GM23338 (cell line): ENCODE measurements around the gene TMEM138. TPM values are rescaled to one million over a fixed set of nuclear protein-coding genes. Genes with fewer than 3 reads are reported as not detected.
A peak's percentile ranks its signal among the peaks of the same experiment; 100 is the strongest.

Experiments
- ATAC-seq: fragments of 200-7000 bp; cut with Tn5 transposase; 3 replicates; pipeline ENCODE4 v1.9.1; 2020
- DNase-seq: peaks from one replicate; pipeline ENCODE4 v3.0.0-alpha.2; 2015; ENCODE audit warnings: low spot score
- H2AFZ ChIP-seq: fragments of 200-600 bp; sonication (generic); 2 replicates; pipeline ENCODE4 v1.8.0; 2016; ENCODE audit warnings: antibody characterized with exemption, mild to moderate bottlenecking, moderate library complexity
- H3F3A ChIP-seq: fragments of 200-600 bp; sonication (generic); replicated peaks from 2 replicates; pipeline ENCODE4 v1.8.0; 2017; ENCODE audit warnings: antibody characterized with exemption, mixed run types, low read depth
- H3K27ac ChIP-seq: fragments of 200-600 bp; sonication (generic); 2 replicates; pipeline ENCODE4 v1.6.1; 2016; ENCODE audit warnings: low read depth
- H3K27me3 ChIP-seq: fragments of 200-600 bp; sonication (generic); 2 replicates; pipeline ENCODE4 v1.8.0; 2016; ENCODE audit warnings: mild to moderate bottlenecking, mixed run types, moderate library complexity; ENCODE audit not compliant: insufficient read depth
- H3K36me3 ChIP-seq: fragments of 200-600 bp; sonication (generic); 2 replicates; pipeline ENCODE4 v1.8.0; 2016; ENCODE audit warnings: mild to moderate bottlenecking; ENCODE audit not compliant: insufficient read depth
- H3K4me1 ChIP-seq: fragments of 200-600 bp; sonication (generic); 2 replicates; pipeline ENCODE4 v1.8.0; 2016; ENCODE audit warnings: mild to moderate bottlenecking, moderate library complexity; ENCODE audit not compliant: insufficient read depth
- H3K4me2 ChIP-seq: fragments of 200-600 bp; sonication (generic); 2 replicates; pipeline ENCODE4 v1.7.1; 2017; ENCODE audit warnings: mixed run types
- H3K4me3 ChIP-seq: fragments of 200-600 bp; sonication (generic); 2 replicates; pipeline ENCODE4 v1.6.1; 2016; ENCODE audit warnings: mixed run types
- H3K79me2 ChIP-seq: fragments of 200-600 bp; sonication (generic); replicated peaks from 2 replicates; pipeline ENCODE4 v1.8.0; 2017; ENCODE audit warnings: mild to moderate bottlenecking; ENCODE audit not compliant: insufficient read depth
- H3K9me2 ChIP-seq: fragments of 200-600 bp; sonication (generic); 2 replicates; pipeline ENCODE4 v1.8.0; 2017; ENCODE audit not compliant: insufficient read depth
- H4K20me1 ChIP-seq: fragments of 200-600 bp; sonication (generic); replicated peaks from 2 replicates; pipeline ENCODE4 v1.8.0; 2017; ENCODE audit warnings: mild to moderate bottlenecking; ENCODE audit not compliant: insufficient read depth
- H3K27ac Mint-ChIP-seq: 2 replicates; pipeline ENCODE4 v1.8.0; 2020; ENCODE audit warnings: inconsistent platforms, mild to moderate bottlenecking, moderate library complexity, mixed read lengths
- H3K27me3 Mint-ChIP-seq: 3 replicates; pipeline ENCODE4 v1.8.0; 2022; ENCODE audit warnings: low read depth, mild to moderate bottlenecking, moderate library complexity, mixed read lengths, inconsistent platforms; ENCODE audit not compliant: insufficient read depth, poor library complexity
- H3K36me3 Mint-ChIP-seq: 3 replicates; pipeline ENCODE4 v1.8.0; 2021; ENCODE audit warnings: low read depth, mild to moderate bottlenecking, inconsistent platforms, moderate library complexity, mixed read lengths
- H3K4me1 Mint-ChIP-seq: 3 replicates; pipeline ENCODE4 v1.8.0; 2020; ENCODE audit warnings: mild to moderate bottlenecking, inconsistent platforms, mixed read lengths
- H3K4me3 Mint-ChIP-seq: 3 replicates; pipeline ENCODE4 v1.8.0; 2021; ENCODE audit warnings: moderate library complexity, mild to moderate bottlenecking, inconsistent platforms, mixed read lengths
- H3K9me3 Mint-ChIP-seq: 3 replicates; pipeline ENCODE4 v1.8.0; 2020; ENCODE audit warnings: moderate library complexity, mild to moderate bottlenecking, inconsistent platforms, mixed read lengths
- CREB1 ChIP-seq: fragments of 250-450 bp; sonication (Bioruptor Pico); IDR thresholded peaks from 2 replicates; pipeline ENCODE4 v1.5.0; 2020; ENCODE audit warnings: low read depth, mild to moderate bottlenecking, moderate library complexity
- CTCF ChIP-seq, 2 experiments: fragments of 200-600 bp in 1 of 2; sonication (generic) in 1 of 2; conservative IDR thresholded peaks; 2 replicates each; pipeline versions ENCODE4 v1.5.1 to v1.6.1; 2016 to 2017; ENCODE audit warnings: antibody characterized with exemption in 2 of 2, low read depth in 2 of 2, mild to moderate bottlenecking in 2 of 2, moderate library complexity in 1 of 2
- ETS1 ChIP-seq: IDR thresholded peaks from 2 replicates; pipeline ENCODE4 v1.6.1; 2016; ENCODE audit warnings: antibody characterized with exemption
- EZH2 ChIP-seq: fragments of 200-600 bp; sonication (generic); IDR thresholded peaks from one replicate; pipeline ENCODE4 v1.8.0; 2017; ENCODE audit warnings: antibody characterized with exemption, mild to moderate bottlenecking, low read depth; ENCODE audit not compliant: unreplicated experiment
- EZH2phosphoT487 ChIP-seq: fragments of 200-600 bp; sonication (generic); IDR thresholded peaks from one replicate; pipeline ENCODE4 v1.8.1; 2018; ENCODE audit warnings: antibody characterized with exemption; ENCODE audit not compliant: unreplicated experiment
- JUNB ChIP-seq: IDR thresholded peaks from one replicate; pipeline ENCODE4 v1.6.1; 2016; ENCODE audit warnings: antibody characterized with exemption; ENCODE audit not compliant: unreplicated experiment
- NANOG ChIP-seq: IDR thresholded peaks from 2 replicates; pipeline ENCODE4 v1.6.1; 2016; ENCODE audit warnings: antibody characterized with exemption, borderline replicate concordance
- POLR2AphosphoS5 ChIP-seq: IDR thresholded peaks from 2 replicates; pipeline ENCODE4 v1.6.1; 2016; ENCODE audit warnings: antibody characterized with exemption, low read depth
- REST ChIP-seq: IDR thresholded peaks from one replicate; pipeline ENCODE4 v1.6.1; 2018; ENCODE audit warnings: antibody characterized with exemption; ENCODE audit not compliant: unreplicated experiment
- STAT1 ChIP-seq: IDR thresholded peaks from one replicate; pipeline ENCODE4 v1.6.1; 2016; ENCODE audit warnings: antibody characterized with exemption; ENCODE audit not compliant: unreplicated experiment
- ZNF114 ChIP-seq: fragments of 250-450 bp; sonication (Bioruptor Pico); IDR thresholded peaks from 2 replicates; pipeline ENCODE4 v1.5.0; 2020; ENCODE audit warnings: mild to moderate bottlenecking, moderate library complexity
- ZNF331 ChIP-seq: fragments of 250-450 bp; sonication (Bioruptor Pico); IDR thresholded peaks from 2 replicates; pipeline ENCODE4 v1.5.0; 2020; ENCODE audit warnings: low read depth, mild to moderate bottlenecking, moderate library complexity
- ZNF462 ChIP-seq: fragments of 250-450 bp; sonication (Bioruptor Pico); IDR thresholded peaks from 2 replicates; pipeline ENCODE4 v1.5.0; 2020; ENCODE audit warnings: mild to moderate bottlenecking, moderate library complexity
- polyA plus RNA-seq: library from polyadenylated mRNA; unstranded; fragments of >200 nt; fragmentation: Nextera tagmentation; extraction: Ambion mirVana; gene quantifications from 2 replicates; pipeline ENCODE4 v1.2.1, GENCODE V29; 2016
- total RNA-seq: library from RNA; depleted of rRNA; stranded (reverse); fragments of >200 nt; shearing (Covaris generic); gene quantifications from 2 replicates; pipeline ENCODE4 v1.2.3, GENCODE V29; 2014

The TMEM138 gene
- total and polyA plus RNA-seq, 2 experiments from 2014 or later: 30.2 to 32.1 TPM

GRCh38 chr11:61372659-61373420, 10.7 kb downstream of the TMEM138 start:
- ATAC-seq (no peak), DNase-seq (peak; percentile 11)
- Mint-ChIP-seq H3K36me3 (peaks cover 91% of the 10 kb centered on the region), H3K4me3 (no peak overlapping the region), H3K27me3 (peaks cover 5% of the 10 kb centered on the region), H3K9me3 (peaks cover 48% of the 10 kb centered on the region), H3K4me1 (no peaks in the 10 kb centered on the region), H3K27ac (no peak overlapping the region)
- H3K27me3 ChIP-seq: no peaks in the 10 kb centered on the region
- H3K79me2 ChIP-seq: no peaks in the 10 kb centered on the region
- H3K27ac ChIP-seq: no peak overlapping the region
- no peak overlapping the region for H3K4me3 ChIP-seq
- H3K4me2 ChIP-seq: no peak overlapping the region
- no peaks in the 10 kb centered on the region for H3K4me1 ChIP-seq
- peaks cover 38% of the 10 kb centered on the region for H3K36me3 ChIP-seq
- H3F3A ChIP-seq: 0 out of 2 replicates have a peak, but pooled peaks cover 3% of the 10 kb centered on the region
- peaks cover under 1% of the 10 kb centered on the region; the same call in 1 of the 2 replicates for H4K20me1 ChIP-seq
- 0 out of 2 replicates have a peak, but pooled peaks cover 3% of the 10 kb centered on the region for H3K9me2 ChIP-seq
- TF ChIP-seq EZH2phosphoT487 (no peak), CREB1 (CRISPR knock-in tag) (no peak), ZNF331 (no peak), ZNF114 (CRISPR knock-in tag) (no peak), JUNB (no peak), ETS1 (no peak), STAT1 (no peak), REST (no peak), NANOG (no peak), POLR2AphosphoS5 (no peak), ZNF462 (CRISPR knock-in tag) (no peak), CTCF (conservative IDR thresholded peaks at IDR 0.05; ENCODE audit: low read depth in 2 of 2) (no peak), EZH2 (no peak)
- no peak overlapping the region for H2AFZ ChIP-seq
